Breast epithelium (tissue), 3 donors: ENCODE data around the gene LTO1.

Source experiments
- CTCF ChIP-seq, 3 donors: fragments of 450-650 bp; IDR thresholded peaks; one replicate each; pipeline ENCODE4 v1.5.1; 2016 to 2017; ENCODE audit warnings: antibody characterized with exemption in 3 of 3, mild to moderate bottlenecking in 3 of 3, moderate library complexity in 3 of 3
- POLR2A ChIP-seq: fragments of 450-650 bp; IDR thresholded peaks from one replicate; pipeline ENCODE4 v1.6.1; 2016; ENCODE audit warnings: antibody characterized with exemption, mild to moderate bottlenecking, moderate library complexity

- TF ChIP-seq CTCF (IDR thresholded peaks at IDR 0.05) (no peak), POLR2A (no peak)
Measured at GRCh38 chr11:69684651-69685050, 9.5 kb upstream of the LTO1 start.
